ENCODE measurements around the gene MTHFD1L.

DNA sequence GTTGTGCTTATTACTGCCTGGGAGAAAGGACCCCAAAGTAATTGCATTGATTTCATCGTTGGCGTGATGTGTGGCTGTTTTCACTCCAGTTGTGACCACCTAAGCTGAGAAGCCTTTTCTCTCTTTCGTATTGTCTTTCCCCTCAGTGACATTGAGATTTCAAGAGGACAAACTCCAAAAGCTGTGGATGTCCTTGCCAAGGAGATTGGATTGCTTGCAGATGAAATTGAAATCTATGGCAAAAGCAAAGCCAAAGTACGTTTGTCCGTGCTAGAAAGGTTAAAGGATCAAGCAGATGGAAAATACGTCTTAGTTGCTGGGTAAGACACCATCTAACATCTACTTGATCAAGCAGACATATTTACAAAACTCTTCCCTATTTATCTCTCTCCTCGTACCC, 60.5 kb downstream of the MTHFD1L start:
- TF ChIP-seq, protein P1, sequence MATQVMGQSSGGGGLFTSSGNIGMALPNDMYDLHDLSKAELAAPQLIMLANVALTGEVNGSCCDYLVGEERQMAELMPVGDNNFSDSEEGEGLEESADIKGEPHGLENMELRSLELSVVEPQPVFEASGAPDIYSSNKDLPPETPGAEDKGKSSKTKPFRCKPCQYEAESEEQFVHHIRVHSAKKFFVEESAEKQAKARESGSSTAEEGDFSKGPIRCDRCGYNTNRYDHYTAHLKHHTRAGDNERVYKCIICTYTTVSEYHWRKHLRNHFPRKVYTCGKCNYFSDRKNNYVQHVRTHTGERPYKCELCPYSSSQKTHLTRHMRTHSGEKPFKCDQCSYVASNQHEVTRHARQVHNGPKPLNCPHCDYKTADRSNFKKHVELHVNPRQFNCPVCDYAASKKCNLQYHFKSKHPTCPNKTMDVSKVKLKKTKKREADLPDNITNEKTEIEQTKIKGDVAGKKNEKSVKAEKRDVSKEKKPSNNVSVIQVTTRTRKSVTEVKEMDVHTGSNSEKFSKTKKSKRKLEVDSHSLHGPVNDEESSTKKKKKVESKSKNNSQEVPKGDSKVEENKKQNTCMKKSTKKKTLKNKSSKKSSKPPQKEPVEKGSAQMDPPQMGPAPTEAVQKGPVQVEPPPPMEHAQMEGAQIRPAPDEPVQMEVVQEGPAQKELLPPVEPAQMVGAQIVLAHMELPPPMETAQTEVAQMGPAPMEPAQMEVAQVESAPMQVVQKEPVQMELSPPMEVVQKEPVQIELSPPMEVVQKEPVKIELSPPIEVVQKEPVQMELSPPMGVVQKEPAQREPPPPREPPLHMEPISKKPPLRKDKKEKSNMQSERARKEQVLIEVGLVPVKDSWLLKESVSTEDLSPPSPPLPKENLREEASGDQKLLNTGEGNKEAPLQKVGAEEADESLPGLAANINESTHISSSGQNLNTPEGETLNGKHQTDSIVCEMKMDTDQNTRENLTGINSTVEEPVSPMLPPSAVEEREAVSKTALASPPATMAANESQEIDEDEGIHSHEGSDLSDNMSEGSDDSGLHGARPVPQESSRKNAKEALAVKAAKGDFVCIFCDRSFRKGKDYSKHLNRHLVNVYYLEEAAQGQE (IDR thresholded peaks at IDR 0.05; ENCODE audit: insufficient read depth in 1 of 2, low read depth in 2 of 2, low read length in 2 of 2) = no peak
- TF ChIP-seq POLR2AphosphoS5 (IDR thresholded peaks at IDR 0.05; ENCODE audit: low read depth, low read length) (no peak), TAF1 (IDR thresholded peaks at IDR 0.05; ENCODE audit: borderline replicate concordance, insufficient read depth, low read length) (no peak), SIN3A (IDR thresholded peaks at IDR 0.05; ENCODE audit: borderline replicate concordance, insufficient read depth, low read length) (no peak), FOXP2 (optimal IDR thresholded peaks at IDR 0.05; ENCODE audit: borderline replicate concordance, extremely low read depth, extremely low read length, insufficient read depth) (no peak)
